Measurements from ENCODE around the gene MALRD1.

GRCh38 chr10:19706904-19707303, 658.3 kb downstream of the MALRD1 start:
- no peak for TF ChIP-seq CTCF (IDR thresholded peaks at IDR 0.05)
- TF ChIP-seq POLR2A (IDR thresholded peaks at IDR 0.05; ENCODE audit: low read depth), result no peak
- no peak for TF ChIP-seq POLR2AphosphoS5 (IDR thresholded peaks at IDR 0.05)
